ENCODE measurements around the gene FAM107B.
"Not testable (repeated sequence)": the region's sequence is repeated elsewhere in the genome, so short reads cannot be mapped to it uniquely, and the experiment has no call there.

The FAM107B gene

DNA sequence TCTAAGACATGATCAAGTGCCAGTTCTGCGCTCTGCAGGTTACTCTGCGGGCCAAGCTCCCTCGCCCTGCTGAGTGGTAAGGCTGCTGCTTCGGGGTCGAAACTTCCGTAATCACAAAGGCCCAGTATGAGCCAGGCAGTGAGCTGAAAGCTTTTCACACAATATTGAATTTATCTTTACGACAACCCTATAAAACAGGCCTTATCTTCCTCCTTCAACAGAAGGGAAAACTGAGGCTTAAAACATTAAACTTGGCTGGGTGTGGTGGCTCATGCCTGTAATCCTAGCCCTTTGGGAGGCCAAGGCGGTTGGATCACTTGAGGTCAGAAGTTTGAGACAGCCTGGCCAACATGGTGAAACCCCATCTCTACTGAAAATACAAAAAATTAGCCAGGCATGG lies 83.3 kb downstream of the FAM107B start (continued):
- TF ChIP-seq, protein P1, sequence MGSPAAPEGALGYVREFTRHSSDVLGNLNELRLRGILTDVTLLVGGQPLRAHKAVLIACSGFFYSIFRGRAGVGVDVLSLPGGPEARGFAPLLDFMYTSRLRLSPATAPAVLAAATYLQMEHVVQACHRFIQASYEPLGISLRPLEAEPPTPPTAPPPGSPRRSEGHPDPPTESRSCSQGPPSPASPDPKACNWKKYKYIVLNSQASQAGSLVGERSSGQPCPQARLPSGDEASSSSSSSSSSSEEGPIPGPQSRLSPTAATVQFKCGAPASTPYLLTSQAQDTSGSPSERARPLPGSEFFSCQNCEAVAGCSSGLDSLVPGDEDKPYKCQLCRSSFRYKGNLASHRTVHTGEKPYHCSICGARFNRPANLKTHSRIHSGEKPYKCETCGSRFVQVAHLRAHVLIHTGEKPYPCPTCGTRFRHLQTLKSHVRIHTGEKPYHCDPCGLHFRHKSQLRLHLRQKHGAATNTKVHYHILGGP (tag by site-specific recombination; IDR thresholded peaks at IDR 0.05) = no peak
- peak; percentile 81 for TF ChIP-seq ZXDB (tag by site-specific recombination; IDR thresholded peaks at IDR 0.05)
- no peak for TF ChIP-seq ZNF324 (tag by site-specific recombination; IDR thresholded peaks at IDR 0.05)
- no peak for TF ChIP-seq ZNF138 (tag by site-specific recombination; IDR thresholded peaks at IDR 0.05; ENCODE audit: borderline replicate concordance)
- TF ChIP-seq ZNF654 (tag by site-specific recombination; IDR thresholded peaks at IDR 0.05; ENCODE audit: low read depth) = no peak
- TF ChIP-seq ZNF529 (tag by site-specific recombination; IDR thresholded peaks at IDR 0.05; ENCODE audit: insufficient replicate concordance) = no peak
- no peak for TF ChIP-seq SP3 (tag by site-specific recombination; IDR thresholded peaks at IDR 0.05)
- TF ChIP-seq ZNF350 (tag by site-specific recombination; IDR thresholded peaks at IDR 0.05) = no peak
- TF ChIP-seq MZF1 (tag by site-specific recombination; IDR thresholded peaks at IDR 0.05; ENCODE audit: borderline replicate concordance) = peak; percentile 85; the same call in 1 of the 2 replicates
- no peak for TF ChIP-seq ZNF544 (tag by site-specific recombination; IDR thresholded peaks at IDR 0.05)
- TF ChIP-seq ZNF266 (tag by site-specific recombination; IDR thresholded peaks at IDR 0.05; ENCODE audit: low read depth) = no peak
- no peak for TF ChIP-seq ZNF791 (tag by site-specific recombination; IDR thresholded peaks at IDR 0.05)
- TF ChIP-seq, protein P2, sequence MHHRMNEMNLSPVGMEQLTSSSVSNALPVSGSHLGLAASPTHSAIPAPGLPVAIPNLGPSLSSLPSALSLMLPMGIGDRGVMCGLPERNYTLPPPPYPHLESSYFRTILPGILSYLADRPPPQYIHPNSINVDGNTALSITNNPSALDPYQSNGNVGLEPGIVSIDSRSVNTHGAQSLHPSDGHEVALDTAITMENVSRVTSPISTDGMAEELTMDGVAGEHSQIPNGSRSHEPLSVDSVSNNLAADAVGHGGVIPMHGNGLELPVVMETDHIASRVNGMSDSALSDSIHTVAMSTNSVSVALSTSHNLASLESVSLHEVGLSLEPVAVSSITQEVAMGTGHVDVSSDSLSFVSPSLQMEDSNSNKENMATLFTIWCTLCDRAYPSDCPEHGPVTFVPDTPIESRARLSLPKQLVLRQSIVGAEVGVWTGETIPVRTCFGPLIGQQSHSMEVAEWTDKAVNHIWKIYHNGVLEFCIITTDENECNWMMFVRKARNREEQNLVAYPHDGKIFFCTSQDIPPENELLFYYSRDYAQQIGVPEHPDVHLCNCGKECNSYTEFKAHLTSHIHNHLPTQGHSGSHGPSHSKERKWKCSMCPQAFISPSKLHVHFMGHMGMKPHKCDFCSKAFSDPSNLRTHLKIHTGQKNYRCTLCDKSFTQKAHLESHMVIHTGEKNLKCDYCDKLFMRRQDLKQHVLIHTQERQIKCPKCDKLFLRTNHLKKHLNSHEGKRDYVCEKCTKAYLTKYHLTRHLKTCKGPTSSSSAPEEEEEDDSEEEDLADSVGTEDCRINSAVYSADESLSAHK (tag by site-specific recombination; IDR thresholded peaks at IDR 0.05) = peak; percentile 95
- no peak for TF ChIP-seq ZNF24 (tag by site-specific recombination; IDR thresholded peaks at IDR 0.05)
- TF ChIP-seq ZNF274 (IDR thresholded peaks at IDR 0.05; ENCODE audit: low read length) = no peak
- TF ChIP-seq ZNF274 (tag by site-specific recombination; IDR thresholded peaks at IDR 0.05; ENCODE audit: borderline replicate concordance) = no peak
- no peak for TF ChIP-seq ZNF555 (tag by site-specific recombination; conservative IDR thresholded peaks at IDR 0.05)
- no peak for TF ChIP-seq ZNF426 (tag by site-specific recombination; IDR thresholded peaks at IDR 0.05)
- TF ChIP-seq ZNF23 (tag by site-specific recombination; IDR thresholded peaks at IDR 0.05; ENCODE audit: borderline replicate concordance) = no peak

DNA sequence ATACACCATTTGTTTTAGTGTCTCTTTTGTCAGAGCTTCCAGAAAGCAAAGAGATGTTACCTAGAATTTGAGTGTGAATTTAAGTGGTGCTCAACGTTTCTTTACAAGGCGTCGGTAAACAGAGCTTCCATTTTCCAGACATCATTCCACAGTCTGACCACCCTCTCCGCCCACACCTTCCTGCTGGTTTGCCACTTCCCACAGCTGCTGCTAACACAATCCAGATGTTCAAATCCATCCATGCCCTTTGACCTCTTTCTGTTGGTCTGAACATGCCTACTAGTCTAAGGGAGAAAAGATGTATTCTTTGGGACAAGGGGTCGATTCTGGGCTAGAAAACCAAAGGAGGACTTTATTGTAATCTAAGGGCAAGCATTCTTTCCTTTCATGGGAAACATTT lies 86.1 kb downstream of the FAM107B start:
- ChIA-PET CTCF (interaction anchor here (0.6 kb wide), 2 partner anchors 41 to 292 kb away, joined by 3 to 4 read pairs; no protein-coding TSS in a partner anchor), POLR2A (no interaction called here)
- TF ChIP-seq, protein P3, sequence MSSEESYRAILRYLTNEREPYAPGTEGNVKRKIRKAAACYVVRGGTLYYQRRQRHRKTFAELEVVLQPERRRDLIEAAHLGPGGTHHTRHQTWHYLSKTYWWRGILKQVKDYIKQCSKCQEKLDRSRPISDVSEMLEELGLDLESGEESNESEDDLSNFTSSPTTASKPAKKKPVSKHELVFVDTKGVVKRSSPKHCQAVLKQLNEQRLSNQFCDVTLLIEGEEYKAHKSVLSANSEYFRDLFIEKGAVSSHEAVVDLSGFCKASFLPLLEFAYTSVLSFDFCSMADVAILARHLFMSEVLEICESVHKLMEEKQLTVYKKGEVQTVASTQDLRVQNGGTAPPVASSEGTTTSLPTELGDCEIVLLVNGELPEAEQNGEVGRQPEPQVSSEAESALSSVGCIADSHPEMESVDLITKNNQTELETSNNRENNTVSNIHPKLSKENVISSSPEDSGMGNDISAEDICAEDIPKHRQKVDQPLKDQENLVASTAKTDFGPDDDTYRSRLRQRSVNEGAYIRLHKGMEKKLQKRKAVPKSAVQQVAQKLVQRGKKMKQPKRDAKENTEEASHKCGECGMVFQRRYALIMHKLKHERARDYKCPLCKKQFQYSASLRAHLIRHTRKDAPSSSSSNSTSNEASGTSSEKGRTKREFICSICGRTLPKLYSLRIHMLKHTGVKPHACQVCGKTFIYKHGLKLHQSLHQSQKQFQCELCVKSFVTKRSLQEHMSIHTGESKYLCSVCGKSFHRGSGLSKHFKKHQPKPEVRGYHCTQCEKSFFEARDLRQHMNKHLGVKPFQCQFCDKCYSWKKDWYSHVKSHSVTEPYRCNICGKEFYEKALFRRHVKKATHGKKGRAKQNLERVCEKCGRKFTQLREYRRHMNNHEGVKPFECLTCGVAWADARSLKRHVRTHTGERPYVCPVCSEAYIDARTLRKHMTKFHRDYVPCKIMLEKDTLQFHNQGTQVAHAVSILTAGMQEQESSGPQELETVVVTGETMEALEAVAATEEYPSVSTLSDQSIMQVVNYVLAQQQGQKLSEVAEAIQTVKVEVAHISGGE (tag by site-specific recombination; conservative IDR thresholded peaks at IDR 0.05; ENCODE audit: low read depth) = no peak
- peak; percentile 50 for TF ChIP-seq EGR2 (tag by site-specific recombination; IDR thresholded peaks at IDR 0.05; ENCODE audit: low read depth)
- peak; percentile 61 for TF ChIP-seq ZFHX2 (tag by site-specific recombination; conservative IDR thresholded peaks at IDR 0.05)
- no peaks in the 10 kb centered on the region for H3K36me3 ChIP-seq (ENCODE audit: control insufficient read depth in 2 of 2, insufficient read depth in 1 of 2, low read length in 2 of 2)
- peaks cover 9% of the 10 kb centered on the region; the same call in 1 of the 2 replicates for H3K4me1 ChIP-seq (ENCODE audit: control insufficient read depth, insufficient read depth, low read length)
- no peak overlapping the region for H3K27ac ChIP-seq (ENCODE audit: extremely low read depth, low read depth, low read length)
- no peaks in the 10 kb centered on the region for H3K9me3 ChIP-seq (ENCODE audit: control insufficient read depth, insufficient read depth, low read depth, low read length)
- H3K4me3 ChIP-seq (ENCODE audit: low read depth, low read length) = no peak overlapping the region

DNA sequence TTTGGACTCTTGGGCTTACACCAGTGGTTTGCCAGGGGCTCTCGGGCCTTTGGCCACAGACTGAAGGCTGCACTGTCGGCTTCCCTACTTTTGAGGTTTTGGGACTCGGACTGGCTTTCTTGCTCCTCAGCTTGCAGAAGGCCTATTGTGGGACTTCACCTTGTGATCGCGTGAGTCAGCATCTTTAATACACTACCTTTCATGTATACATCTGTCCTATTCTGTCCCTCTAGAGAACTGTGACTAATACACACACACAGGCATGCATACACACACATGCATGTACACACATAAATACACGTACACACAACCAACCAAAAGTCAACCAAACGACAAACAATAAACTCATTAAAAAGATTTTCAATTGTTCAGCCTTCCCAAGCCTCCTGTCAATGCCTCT lies 86.5 kb downstream of the FAM107B start:
- CTCF ChIA-PET = interaction anchor here (0.6 kb wide), 2 partner anchors 40 to 291 kb away, joined by 3 to 4 read pairs; no protein-coding TSS in a partner anchor
- H3K9me3 ChIP-seq (ENCODE audit: control insufficient read depth, insufficient read depth, low read depth, low read length); H3K27ac ChIP-seq (ENCODE audit: extremely low read depth, low read depth, low read length); POLR2A ChIA-PET; H3K4me3 ChIP-seq (ENCODE audit: low read depth, low read length); H3K4me1 ChIP-seq (ENCODE audit: control insufficient read depth, insufficient read depth, low read length); H3K36me3 ChIP-seq (ENCODE audit: control insufficient read depth in 2 of 2, insufficient read depth in 1 of 2, low read length in 2 of 2): not testable (repeated sequence)

Measured in HEK293 (cell line).